Hippocampal formation (tissue), 2 donors: ENCODE measurements around the gene MS4A2.
"Not testable (repeated sequence)": the region's sequence is repeated elsewhere in the genome, so short reads cannot be mapped to it uniquely, and the experiment has no call there.

Experiments
- DNase-seq, 2 donors: peaks; one replicate each; lab custom pipeline; 2025; lab: John Stamatoyannopoulos, UW

MS4A2 gene

GRCh38 chr11:60088364-60088763 lies at the start of gene MS4A2:
Gene MS4A2 (plus strand): TSS chr11:60088664. CDS start chr11:60088766, 102 bp downstream.
- DNase-seq: no peak

- no peak for DNase-seq
Observed at GRCh38 chr11:60040109-60040508, 48.4 kb upstream of the MS4A2 start, which contains the start of gene OOSP2. Gene OOSP2 (plus strand): TSS chr11:60040409. CDS start chr11:60040460, 51 bp downstream.

DNA sequence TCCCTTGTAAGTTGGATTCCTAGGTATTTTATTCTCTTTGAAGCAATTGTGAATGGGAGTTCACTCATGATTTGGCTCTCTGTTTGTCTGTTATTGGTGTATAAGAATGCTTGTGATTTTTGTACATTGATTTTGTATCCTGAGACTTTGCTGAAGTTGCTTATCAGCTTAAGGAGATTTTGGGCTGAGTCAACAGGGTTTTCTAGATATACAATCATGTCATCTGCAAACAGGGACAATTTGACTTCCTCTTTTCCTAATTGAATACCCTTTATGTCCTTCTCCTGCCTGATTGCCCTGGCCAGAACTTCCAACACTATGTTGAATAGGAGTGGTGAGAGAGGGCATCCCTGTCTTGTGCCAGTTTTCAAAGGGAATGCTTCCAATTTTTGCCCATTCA lies 38.0 kb upstream of the MS4A2 start:
- not testable (repeated sequence) for DNase-seq

DNA sequence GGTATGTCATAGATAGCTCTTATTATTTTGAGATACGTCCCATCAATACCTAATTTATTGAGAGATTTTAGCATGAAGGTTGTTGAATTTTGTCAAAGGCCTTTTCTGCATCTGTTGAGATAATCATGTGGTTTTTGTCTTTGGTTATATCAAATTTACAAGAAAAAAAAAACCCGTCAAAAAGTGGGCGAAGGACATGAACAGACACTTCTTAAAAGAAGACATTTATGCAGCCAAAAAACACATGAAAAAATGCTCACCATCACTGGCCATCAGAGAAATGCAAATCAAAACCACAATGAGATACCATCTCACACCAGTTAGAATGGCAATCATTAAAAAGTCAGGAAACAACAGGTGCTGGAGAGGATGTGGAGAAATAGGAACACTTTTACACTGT lies 37.6 kb upstream of the MS4A2 start:
- not testable (repeated sequence) for DNase-seq

GRCh38 chr11:60056349-60056969 lies 32.0 kb upstream of the MS4A2 start, which contains the start of gene MS4A3:
Gene MS4A3 (plus strand): TSS chr11:60056665. CDS start chr11:60061161, 4,496 bp downstream.
- no peak for DNase-seq

DNA sequence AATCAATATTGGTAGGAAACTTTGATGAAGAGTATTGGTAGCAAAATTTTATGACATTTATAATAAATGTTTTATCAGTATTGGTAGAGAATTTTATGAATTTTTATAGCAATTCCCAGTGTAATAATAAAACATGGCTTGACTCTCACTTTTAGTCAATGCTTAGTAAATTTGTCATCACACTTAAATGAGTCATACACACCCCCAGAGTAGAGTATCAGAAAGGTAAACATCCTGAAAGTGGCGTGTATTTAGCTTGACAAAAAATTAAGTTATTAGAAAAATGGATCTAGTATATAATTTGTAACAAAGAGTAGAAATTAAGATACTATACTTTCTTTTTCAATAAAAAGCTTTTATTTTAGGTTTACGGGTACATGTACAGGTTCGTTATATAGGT lies 29.4 kb upstream of the MS4A2 start:
- DNase-seq: no peak

GRCh38 chr11:60059521-60060240 lies 28.8 kb upstream of the MS4A2 start:
- DNase-seq: no peak

DNA sequence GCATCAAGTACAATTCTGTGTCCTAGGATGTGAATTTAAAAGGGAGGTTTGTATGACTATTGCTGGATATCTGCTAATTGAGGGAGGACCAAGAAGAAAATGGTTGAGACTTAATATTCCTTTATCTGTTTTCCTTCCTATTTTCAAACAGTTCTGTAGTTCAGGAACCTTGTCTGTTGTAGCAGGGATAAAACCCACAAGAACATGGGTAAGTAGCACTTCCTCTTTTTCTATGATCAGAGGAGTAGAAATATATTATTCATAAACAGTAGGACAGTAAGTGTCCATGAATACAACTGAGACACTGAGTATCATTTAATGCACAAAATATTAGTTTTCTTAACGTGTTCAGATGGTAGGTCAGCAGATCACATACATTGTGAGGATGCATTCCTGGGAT lies 24.4 kb upstream of the MS4A2 start:
- DNase-seq: no peak

DNA sequence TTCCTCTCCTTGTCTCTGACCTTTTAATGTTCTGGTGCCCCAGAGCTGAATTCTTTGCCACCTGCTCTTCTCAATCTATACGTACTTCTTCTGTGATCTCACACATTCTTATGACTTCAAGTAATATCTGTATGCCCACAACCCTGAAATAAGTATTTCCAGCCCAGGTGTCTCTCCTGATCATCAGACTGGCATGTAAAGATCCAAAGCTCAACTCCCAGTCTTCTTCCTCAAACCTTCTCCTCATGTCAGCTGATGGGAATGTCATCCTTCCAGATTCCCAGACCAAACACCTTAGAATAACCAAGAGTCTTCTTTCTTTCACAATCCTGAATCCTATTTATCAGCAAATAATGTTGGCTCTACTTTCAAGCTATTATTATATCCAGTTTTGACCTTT lies 22.7 kb upstream of the MS4A2 start:
- DNase-seq: no peak

- no peak for DNase-seq
Observed at GRCh38 chr11:60069450-60069849, 19.0 kb upstream of the MS4A2 start.

DNA sequence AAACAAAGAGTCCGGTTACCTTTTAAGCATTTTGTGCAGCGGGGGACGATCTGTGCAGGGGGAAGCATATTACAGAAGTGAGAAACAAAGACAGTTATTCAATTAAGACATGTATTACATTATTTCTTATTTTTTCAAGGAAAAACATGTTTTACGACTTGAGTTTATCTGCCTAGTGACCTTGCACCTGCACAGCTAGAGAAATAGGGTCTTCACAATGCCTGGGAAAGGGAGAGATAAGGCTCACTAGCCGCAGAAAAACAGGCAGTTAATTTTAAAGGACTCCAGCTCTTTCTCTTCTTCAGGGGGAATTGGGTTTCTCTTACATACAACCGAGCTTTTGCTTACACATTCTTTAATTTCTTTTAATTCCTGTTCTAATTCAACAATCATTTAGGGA lies 16.8 kb upstream of the MS4A2 start:
- DNase-seq: not testable (repeated sequence)

- no peak for DNase-seq
Observed at GRCh38 chr11:60077216-60077817, 11.1 kb upstream of the MS4A2 start.

GRCh38 chr11:60077981-60078380 lies 10.5 kb upstream of the MS4A2 start:
- no peak for DNase-seq

- DNase-seq: no peak
Observed at GRCh38 chr11:60078745-60079144, 9.7 kb upstream of the MS4A2 start.

- no peak for DNase-seq
Observed at GRCh38 chr11:60080535-60080934, 7.9 kb upstream of the MS4A2 start.

GRCh38 chr11:60084631-60085273 lies 3.7 kb upstream of the MS4A2 start:
- DNase-seq: no peak

DNA sequence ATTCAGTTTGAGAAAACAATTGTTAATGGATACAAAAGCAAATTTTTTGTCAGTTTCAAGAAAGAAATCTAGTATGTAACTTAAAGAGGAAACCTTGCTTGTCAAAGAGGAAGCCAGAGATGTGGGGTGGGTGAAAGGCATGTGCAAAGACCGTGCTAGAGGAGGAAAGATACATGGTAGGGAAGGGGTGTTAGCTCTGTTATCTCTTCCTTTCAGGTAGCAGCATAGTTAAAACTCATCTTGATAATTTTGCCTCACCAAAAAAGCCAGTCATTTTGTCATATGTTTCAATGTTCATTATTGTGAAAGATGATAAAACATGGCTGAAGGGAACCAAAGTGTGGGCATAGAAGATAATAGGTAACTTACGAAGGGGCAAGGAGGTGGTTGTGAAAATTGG lies 2.6 kb upstream of the MS4A2 start:
- no peak for DNase-seq

DNA sequence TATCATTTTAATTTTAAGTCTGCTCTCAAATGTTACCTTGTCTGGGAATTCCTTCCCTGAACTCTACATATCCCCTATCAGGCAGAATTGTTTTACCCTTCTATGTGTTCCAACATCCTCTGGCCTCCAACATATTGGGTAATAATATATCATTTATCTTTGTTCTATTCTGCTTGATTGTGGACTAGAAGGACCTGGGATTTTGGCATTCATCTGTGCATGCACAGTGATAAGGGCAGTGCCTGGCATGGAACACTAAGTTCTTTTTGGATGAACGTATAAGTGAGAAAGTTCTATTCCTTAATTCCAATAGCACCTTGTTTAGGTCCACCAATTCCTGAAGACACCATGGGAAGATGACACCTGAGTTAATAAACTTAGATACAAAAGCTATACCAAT lies 1.2 kb upstream of the MS4A2 start:
- no peak for DNase-seq

GRCh38 chr11:60095477-60096120 lies 7.1 kb downstream of the MS4A2 start:
- no peak for DNase-seq

DNA sequence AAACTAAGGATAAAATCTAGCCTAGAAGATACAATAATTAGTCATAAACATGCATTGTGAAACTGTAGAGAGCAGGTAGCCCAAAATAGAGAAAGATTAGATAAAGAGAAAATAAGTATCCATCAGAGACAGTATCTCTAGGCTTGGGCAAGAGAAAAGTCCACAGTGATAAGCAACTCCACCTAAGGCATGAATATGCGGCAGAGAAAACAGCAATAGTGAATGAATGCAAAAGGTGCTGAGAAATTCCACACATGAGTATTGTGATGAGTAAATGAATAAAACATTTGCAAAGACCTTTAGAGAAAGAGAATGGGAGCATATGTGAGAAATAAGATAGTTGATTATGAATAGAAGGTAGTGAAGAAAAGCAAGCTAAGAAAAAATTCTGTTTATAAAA lies 8.7 kb downstream of the MS4A2 start:
- DNase-seq: no peak

GRCh38 chr11:60098508-60098907 lies 10.0 kb downstream of the MS4A2 start:
- no peak for DNase-seq

DNA sequence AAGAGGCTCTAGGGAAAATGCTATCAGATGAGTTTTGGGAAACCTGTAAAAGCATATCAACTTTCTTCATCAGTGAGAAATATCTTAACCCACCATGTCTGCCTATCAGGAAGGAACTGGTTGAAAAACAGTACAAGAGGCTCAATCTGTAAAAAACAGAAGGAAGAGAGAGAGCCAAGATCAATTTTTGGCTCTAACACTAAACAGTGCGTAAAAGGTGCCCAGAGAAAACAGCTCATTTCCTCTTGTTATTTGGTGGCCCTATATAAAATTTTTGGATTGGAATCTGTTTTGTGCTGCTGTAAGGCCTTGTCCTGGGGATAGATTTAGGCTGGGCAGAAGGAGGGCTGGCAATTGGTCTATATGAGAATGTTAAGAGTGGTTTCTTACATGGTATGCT lies 12.1 kb downstream of the MS4A2 start:
- no peak for DNase-seq
